ENCODE measurements around the gene STK11IP. TPM values are rescaled to one million over a fixed set of nuclear protein-coding genes. Genes with fewer than 3 reads are reported as not detected.
A peak's percentile ranks its signal among the peaks of the same experiment; 100 is the strongest.

The STK11IP gene
- total and polyA plus RNA-seq, 2 of the 4 experiments (the other 2 are of a cell fraction) = 14.5 to 19.7 TPM

DNA sequence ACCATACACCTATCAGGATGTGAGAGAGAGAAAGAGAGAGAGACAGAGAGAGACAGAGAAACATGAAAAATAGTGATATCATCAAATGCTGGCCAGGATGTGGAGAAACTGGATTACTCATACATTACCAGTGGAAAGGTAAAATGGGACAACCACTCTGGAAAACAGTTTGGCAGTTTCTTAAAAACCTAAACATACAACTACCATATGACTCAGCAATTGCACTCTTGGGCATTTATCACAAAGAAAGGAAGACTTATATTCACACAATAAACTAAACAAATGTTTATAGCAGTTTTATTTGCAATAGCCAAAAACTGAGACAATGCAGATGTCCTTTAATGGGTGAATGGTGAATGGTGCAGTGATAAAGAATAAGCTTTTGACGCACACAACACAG, 58.9 kb downstream of the STK11IP start:
- no peak overlapping the region for H3K27ac ChIP-seq (ENCODE audit: insufficient read depth, low read length)
- H3K36me3 ChIP-seq (ENCODE audit: control insufficient read depth, insufficient read depth, low read length) = no peaks in the 10 kb centered on the region
- no peak overlapping the region for H3K56ac ChIP-seq (ENCODE audit: extremely low read depth, insufficient read depth, low read length)
- dilution Hi-C loops (cut with HindIII; ENCODE audit: low sequenced_read_pairs, unreplicated experiment) = no loop called here
- H3K79me1 ChIP-seq (ENCODE audit: low read depth in 1 of 2, low read length in 2 of 2) = no peaks in the 10 kb centered on the region
- no peak overlapping the region for H4K91ac ChIP-seq (ENCODE audit: insufficient read depth, low read depth, low read length)
- no peak overlapping the region for H4K8ac ChIP-seq (ENCODE audit: low read depth in 2 of 2, low read length in 2 of 2)
- H3K27me3 ChIP-seq (ENCODE audit: control insufficient read depth, insufficient read depth, low read length) = peaks cover 5% of the 10 kb centered on the region
- H2BK120ac ChIP-seq (ENCODE audit: low read depth, low read length) = no peak overlapping the region
- H2BK5ac ChIP-seq (ENCODE audit: low read depth, low read length, poor library complexity, severe bottlenecking) = peak overlapping the region; percentile 23
- H3K9me1 ChIP-seq (ENCODE audit: insufficient read depth, low read length) = no peaks in the 10 kb centered on the region
- H2BK20ac ChIP-seq (ENCODE audit: low read depth, low read length) = no peak overlapping the region
- DNase-seq (peak; percentile 58), ATAC-seq (ENCODE audit: low read depth) (no peak)
- H3K4me3 ChIP-seq (ENCODE audit: insufficient read depth, low read depth, low read length) = no peak overlapping the region
- BruUV-seq (replicated peaks) = no TSS peak
- H3K23ac ChIP-seq (ENCODE audit: low read depth, low read length) = no peak overlapping the region
- H3K14ac ChIP-seq (replicated peaks; ENCODE audit: low read depth, low read length) = 0 out of 2 replicates have a peak overlapping the region, but pooled peaks have one; percentile 21
- intact Hi-C loops (cut with micrococcal nuclease) = no loop called here
- POLR2A ChIA-PET (ENCODE audit: unreplicated experiment) = no interaction called here
- no peak overlapping the region for H2AK9ac ChIP-seq (replicated peaks; ENCODE audit: low read depth, low read length, poor library complexity)
- no CpG with 5 or more reads among the region's 1 CpG for WGBS, 2 experiments (ENCODE audit: extremely low coverage in 2 of 2, insufficient read length in 1 of 2)
- CTCF ChIA-PET = no interaction called here
- no peak overlapping the region for H2BK15ac ChIP-seq (ENCODE audit: low read depth, low read length)
- peaks cover 4% of the 10 kb centered on the region; the same call in 1 of the 2 replicates for H3K4me1 ChIP-seq (ENCODE audit: control insufficient read depth, insufficient read depth, low read length)
- H3K4ac ChIP-seq (ENCODE audit: low read depth, low read length) = no peak overlapping the region
- H2AFZ ChIP-seq (replicated peaks; ENCODE audit: low read length, poor library complexity) = no peak overlapping the region
- H3K18ac ChIP-seq (ENCODE audit: low read depth, low read length) = no peak overlapping the region
- H4K5ac ChIP-seq (ENCODE audit: low read depth, low read length) = no peak overlapping the region
- no peak overlapping the region for H2AK5ac ChIP-seq (ENCODE audit: low read depth, low read length)
- H3K9ac ChIP-seq (ENCODE audit: low read depth, low read length) = no peak overlapping the region
- in situ Hi-C loops (cut with MboI; ENCODE audit: low sequenced_read_pairs) = no loop called here
- 0 out of 2 replicates have a peak, but pooled peaks have one; percentile 34 for TF ChIP-seq NFE2L2 (IDR thresholded peaks at IDR 0.05; ENCODE audit: low read depth, low read length)
- TF ChIP-seq POLR2A (IDR thresholded peaks at IDR 0.05; ENCODE audit: low read depth, low read length) = no peak
- no peak overlapping the region for H3K4me2 ChIP-seq (ENCODE audit: low read depth, low read length)
- no peaks in the 10 kb centered on the region for H4K20me1 ChIP-seq (ENCODE audit: insufficient read depth, low read length)
- peaks cover 8% of the 10 kb centered on the region for H3K9me3 ChIP-seq (ENCODE audit: control insufficient read depth, insufficient read depth, low read length)

Data from IMR-90 (cell line).